ENCODE measurements around the gene SYTL4.

DNA sequence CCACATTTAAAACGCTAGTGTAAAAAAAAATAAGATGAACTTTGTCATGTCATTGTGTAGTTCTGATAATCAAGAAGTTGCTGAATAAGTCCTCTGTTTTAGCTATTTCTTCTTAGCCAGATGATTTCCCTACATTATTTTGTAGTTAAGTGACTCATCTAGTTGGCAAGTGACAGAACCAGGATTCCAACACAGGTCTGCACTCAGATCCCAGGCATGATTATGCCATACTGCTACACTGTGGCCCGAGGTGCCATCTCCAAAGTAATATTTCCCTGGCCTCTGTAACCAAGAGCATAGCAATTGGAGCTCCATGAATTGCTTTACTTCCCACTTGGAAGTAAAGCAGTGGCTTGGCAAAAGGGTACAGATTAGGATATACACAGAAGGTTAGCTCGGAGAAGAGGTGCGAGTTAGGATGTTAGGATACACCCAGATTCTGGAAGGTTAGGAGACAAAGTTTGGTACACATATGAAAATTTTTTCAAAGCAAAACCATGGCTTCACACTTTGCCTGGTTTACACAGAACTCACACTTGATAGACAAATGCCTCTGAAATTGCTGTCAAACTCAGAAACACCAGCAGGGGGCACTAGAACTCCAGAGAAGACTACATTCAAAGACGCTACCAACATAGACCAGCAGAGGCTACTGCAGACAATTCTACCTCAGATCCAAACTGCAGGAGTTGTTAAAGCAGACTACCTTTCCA lies 46.5 kb downstream of the SYTL4 start:
- TF ChIP-seq POLR2A (IDR thresholded peaks at IDR 0.05): no peak
- TF ChIP-seq, protein P1, sequence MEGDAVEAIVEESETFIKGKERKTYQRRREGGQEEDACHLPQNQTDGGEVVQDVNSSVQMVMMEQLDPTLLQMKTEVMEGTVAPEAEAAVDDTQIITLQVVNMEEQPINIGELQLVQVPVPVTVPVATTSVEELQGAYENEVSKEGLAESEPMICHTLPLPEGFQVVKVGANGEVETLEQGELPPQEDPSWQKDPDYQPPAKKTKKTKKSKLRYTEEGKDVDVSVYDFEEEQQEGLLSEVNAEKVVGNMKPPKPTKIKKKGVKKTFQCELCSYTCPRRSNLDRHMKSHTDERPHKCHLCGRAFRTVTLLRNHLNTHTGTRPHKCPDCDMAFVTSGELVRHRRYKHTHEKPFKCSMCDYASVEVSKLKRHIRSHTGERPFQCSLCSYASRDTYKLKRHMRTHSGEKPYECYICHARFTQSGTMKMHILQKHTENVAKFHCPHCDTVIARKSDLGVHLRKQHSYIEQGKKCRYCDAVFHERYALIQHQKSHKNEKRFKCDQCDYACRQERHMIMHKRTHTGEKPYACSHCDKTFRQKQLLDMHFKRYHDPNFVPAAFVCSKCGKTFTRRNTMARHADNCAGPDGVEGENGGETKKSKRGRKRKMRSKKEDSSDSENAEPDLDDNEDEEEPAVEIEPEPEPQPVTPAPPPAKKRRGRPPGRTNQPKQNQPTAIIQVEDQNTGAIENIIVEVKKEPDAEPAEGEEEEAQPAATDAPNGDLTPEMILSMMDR (IDR thresholded peaks at IDR 0.05): peak in 1 of 3 donors; percentile 69

Measured in lower leg skin (tissue), 3 donors.